GM21723 (cell line): ENCODE measurements around the gene CAPN11.
"Not testable (repeated sequence)": the region's sequence is repeated elsewhere in the genome, so short reads cannot be mapped to it uniquely, and the experiment has no call there.

Source experiments
- ATAC-seq: cut with Tn5 transposase; IDR thresholded peaks from one replicate; pipeline ENCODE4 v1.9.1; 2021; ENCODE audit warnings: mild to moderate bottlenecking, moderate library complexity; ENCODE audit not compliant: unreplicated experiment

The CAPN11 gene

GRCh38 chr6:44129841-44130322, 28.7 kb upstream of the CAPN11 start:
- ATAC-seq: no peak

GRCh38 chr6:44131892-44132291, 26.7 kb upstream of the CAPN11 start:
- ATAC-seq: no peak

GRCh38 chr6:44132476-44132875, 26.1 kb upstream of the CAPN11 start:
- ATAC-seq: no peak

- ATAC-seq: no peak
Observed at GRCh38 chr6:44133003-44133931, 25.4 kb upstream of the CAPN11 start.

DNA sequence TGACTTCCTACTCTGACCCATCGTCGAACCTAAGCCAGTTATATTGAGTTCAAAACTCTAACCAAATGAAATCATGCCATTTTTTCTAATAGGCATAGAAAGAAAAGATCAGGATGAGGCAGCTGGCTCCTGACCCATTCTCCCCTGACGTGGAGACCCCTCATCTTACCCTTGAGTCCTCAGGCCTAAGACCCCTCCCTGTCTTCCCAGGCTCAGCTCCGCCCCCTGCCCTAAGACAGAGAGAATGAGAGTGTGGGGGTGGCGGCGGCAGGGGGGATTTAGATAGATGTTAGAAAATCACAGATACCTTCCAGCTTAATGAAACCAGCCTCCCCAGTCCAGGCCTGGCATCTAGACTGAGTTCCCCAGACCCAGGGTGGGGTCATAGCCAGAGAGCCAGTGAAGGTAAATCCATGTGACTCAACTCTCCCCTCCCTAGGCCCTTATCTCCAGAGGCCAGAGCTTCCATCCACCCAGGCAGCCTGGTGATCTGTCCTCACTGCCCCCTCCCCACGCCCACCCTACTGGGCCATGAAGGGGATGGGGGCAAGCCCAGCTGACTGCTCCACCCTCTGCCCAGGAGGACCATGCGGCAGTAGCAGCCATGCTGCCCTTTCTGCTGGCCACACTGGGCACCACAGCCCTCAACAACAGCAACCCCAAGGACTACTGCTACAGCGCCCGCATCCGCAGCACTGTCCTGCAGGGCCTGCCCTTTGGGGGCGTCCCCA, 24.5 kb upstream of the CAPN11 start:
- ATAC-seq: no peak

- no peak for ATAC-seq
Observed at GRCh38 chr6:44135173-44135758, 23.4 kb upstream of the CAPN11 start.

DNA sequence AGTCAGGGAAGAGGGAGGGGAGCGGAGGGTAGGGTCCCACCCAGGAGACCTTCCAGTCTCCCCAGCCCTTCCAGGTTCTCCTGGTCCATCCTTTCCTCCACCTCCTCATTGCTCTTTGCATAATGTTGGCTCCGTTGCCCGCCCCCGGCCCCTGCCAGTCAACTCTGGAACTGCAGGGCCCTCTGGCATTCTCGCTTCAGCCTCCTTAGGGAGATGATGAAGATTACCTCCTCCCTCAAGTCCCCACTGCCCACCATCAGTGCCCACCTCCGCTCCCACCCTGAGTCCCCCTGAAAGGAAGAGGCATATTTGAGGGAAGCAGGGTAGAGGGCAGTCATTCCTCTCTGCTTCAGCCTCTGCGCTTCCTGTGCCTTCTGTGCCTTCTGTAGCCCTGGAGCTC, 22.7 kb upstream of the CAPN11 start:
- no peak for ATAC-seq

DNA sequence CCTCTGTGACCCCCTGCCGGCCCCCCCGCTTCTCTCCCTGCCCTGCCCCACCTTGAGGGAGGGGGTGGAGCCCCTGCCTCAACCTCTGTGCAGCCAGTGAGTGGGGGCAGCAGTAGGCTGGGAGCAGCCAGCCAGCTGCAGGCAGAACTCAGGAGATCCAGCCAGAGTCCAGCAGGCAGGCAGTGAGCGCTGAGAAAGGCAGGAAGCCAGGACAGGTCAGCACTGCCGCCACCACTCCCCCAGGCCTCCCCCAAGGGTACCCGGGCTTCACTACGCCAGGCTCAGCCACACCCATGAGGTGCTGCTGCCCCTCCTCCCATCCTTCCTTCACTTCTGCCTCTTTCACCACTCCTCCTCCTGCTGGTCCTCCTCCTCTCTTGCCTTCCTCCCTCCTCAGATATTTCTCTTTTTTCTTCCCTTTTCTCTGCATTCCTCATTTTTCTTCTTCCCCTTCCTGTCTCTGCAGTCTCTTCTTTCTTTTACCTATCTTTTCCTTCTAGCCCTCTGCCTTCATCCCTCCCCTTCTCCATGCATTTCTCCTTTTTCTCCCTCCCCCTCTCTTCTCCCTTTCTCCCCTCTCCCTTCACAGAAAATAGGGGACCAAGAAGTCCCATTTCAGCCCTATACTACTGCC, 19.8 kb upstream of the CAPN11 start:
- ATAC-seq: no peak

DNA sequence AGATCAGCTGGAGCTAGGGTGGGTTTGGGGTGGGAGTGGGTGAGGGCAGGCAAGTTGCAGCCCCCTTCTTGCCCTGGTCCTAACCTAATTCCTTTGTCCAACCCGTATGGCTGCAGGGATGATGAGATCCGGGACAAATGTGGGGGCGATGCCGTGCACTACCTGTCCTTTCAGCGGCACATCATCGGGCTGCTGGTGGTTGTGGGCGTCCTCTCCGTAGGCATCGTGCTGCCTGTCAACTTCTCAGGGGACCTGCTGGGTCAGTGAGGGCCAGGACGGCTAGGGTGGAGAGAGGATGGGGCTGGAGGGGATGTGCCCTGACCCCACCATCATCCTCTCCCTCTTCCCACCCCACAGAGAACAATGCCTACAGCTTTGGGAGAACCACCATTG, 19.3 kb upstream of the CAPN11 start:
- no peak for ATAC-seq

GRCh38 chr6:44142835-44143234, 15.8 kb upstream of the CAPN11 start:
- ATAC-seq: no peak

DNA sequence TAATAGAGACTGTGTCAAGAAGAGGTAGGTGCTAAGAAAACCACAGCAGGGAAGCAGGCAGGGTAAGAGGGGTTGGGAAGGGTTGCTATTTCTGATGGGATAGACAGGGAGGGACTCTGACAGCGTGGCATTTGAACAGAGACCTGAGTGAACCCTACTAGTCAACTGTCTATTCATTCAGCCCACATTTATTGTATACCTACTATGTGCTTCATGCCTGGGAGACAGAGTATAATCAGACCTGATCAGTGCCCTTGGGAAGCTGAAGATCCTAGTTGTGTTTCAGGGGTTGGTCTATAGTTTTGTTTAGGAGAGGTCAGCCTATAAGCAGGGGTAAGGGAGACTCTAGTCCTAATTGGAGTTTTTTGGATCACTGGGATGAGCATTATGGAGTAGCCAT, 14.9 kb upstream of the CAPN11 start:
- ATAC-seq: no peak

- ATAC-seq: not testable (repeated sequence)
Observed at GRCh38 chr6:44144536-44144935, 14.1 kb upstream of the CAPN11 start.

- ATAC-seq: no peak
Observed at GRCh38 chr6:44145839-44146238, 12.8 kb upstream of the CAPN11 start.

GRCh38 chr6:44146685-44147084, 11.9 kb upstream of the CAPN11 start:
- ATAC-seq: no peak

DNA sequence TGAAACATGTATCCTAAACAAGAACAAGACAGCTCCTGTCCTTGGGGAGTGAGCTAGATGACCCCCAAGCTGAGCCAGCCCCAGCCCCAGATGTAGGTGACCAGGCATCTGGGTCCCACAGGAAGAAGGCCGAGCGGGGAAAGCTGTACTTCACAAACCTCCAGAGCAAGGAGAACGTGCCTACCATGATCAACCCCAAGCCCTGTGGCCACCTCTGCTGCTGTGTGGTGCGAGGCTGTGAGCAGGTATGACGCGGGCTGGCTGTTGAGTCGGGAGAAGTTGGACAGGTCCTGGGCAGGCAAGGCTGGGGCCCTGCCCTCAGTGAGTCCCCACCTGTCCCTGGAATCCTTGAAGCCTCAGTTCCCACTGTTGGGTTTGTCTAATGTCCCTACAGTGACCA, 11.4 kb upstream of the CAPN11 start:
- ATAC-seq: no peak

GRCh38 chr6:44148306-44148705, 10.3 kb upstream of the CAPN11 start:
- ATAC-seq: no peak

- ATAC-seq: no peak
Observed at GRCh38 chr6:44149369-44150012, 9.1 kb upstream of the CAPN11 start.

GRCh38 chr6:44150317-44150917, 8.2 kb upstream of the CAPN11 start:
- ATAC-seq: no peak

- ATAC-seq: peak; percentile 73
Observed at GRCh38 chr6:44151348-44152108, 7.1 kb upstream of the CAPN11 start.

DNA sequence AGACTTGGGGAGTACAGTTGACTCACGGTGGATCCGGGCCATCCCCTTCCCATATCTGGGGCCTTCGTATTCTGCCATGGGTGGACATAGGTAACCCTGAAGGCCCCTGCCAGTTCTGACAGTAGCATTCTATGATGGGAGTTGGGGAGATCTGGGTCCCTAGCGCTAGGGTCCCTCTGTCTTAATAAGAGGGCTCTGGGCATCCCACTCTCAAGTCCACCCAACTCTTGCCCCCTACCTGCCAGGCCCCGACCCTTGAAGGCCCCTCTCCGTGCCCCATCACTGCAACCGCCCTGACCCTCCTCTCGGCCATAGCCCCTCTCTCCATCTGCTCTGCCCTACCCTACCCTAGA, 6.5 kb upstream of the CAPN11 start:
- no peak for ATAC-seq
